HL-60 (cell line): Measurements from ENCODE around the gene GBA3.

ENCODE experiments used
- CTCF ChIP-seq: IDR thresholded peaks from one replicate; pipeline ENCODE4 v1.5.1; 2011; ENCODE audit warnings: low read length, control low read depth, inconsistent platforms; ENCODE audit not compliant: insufficient read depth
- POLR2AphosphoS5 ChIP-seq: IDR thresholded peaks from 2 replicates; pipeline ENCODE4 v1.6.1; 2012; ENCODE audit warnings: low read depth

- no peak for TF ChIP-seq CTCF
- TF ChIP-seq POLR2AphosphoS5, result no peak
Measured at GRCh38 chr4:22802876-22803275, 110.1 kb downstream of the GBA3 start.
